Bronchial epithelial cell (primary cell): ENCODE data around the gene MRTO4. TPM values are rescaled to one million over a fixed set of nuclear protein-coding genes. Genes with fewer than 3 reads are reported as not detected.
A peak's percentile ranks its signal among the peaks of the same experiment; 100 is the strongest.

Experiments
- DNase-seq: peaks from one replicate; pipeline ENCODE4 v3.0.0-alpha.2; 2010; ENCODE audit warnings: low read depth
- FAIRE-seq: peaks from 2 replicates; lab custom pipeline; 2011; peaks lifted over from hg19 to GRCh38; lab: Jason Lieb, UNC
- H3K27me3 ChIP-seq: 2 replicates; pipeline ENCODE4 v1.5.1; 2011; ENCODE audit warnings: low read length; ENCODE audit not compliant: control insufficient read depth, insufficient read depth
- H3K36me3 ChIP-seq: 2 replicates; pipeline ENCODE4 v1.5.1; 2011; ENCODE audit warnings: low read length; ENCODE audit not compliant: control insufficient read depth, insufficient read depth
- H3K4me3 ChIP-seq: 2 replicates; pipeline ENCODE4 v1.5.1; 2011; ENCODE audit warnings: mild to moderate bottlenecking, low read depth, low read length, control low read depth
- total RNA-seq: library from RNA; depleted of rRNA; stranded (reverse); fragments of >200 nt; gene quantifications from 2 replicates; pipeline ENCODE4 v1.2.1, GENCODE V29; 2014
- TF ChIP-seq, protein P1 (sequence below): IDR thresholded peaks from 2 replicates; pipeline ENCODE4 v1.5.1; 2011; ENCODE audit warnings: mild to moderate bottlenecking, moderate library complexity, low read length, control low read depth, inconsistent platforms; ENCODE audit not compliant: insufficient read depth, severe bottlenecking

MRTO4 gene
- total RNA-seq, 1 donor from 2014 or later, result 55.5 TPM

DNA sequence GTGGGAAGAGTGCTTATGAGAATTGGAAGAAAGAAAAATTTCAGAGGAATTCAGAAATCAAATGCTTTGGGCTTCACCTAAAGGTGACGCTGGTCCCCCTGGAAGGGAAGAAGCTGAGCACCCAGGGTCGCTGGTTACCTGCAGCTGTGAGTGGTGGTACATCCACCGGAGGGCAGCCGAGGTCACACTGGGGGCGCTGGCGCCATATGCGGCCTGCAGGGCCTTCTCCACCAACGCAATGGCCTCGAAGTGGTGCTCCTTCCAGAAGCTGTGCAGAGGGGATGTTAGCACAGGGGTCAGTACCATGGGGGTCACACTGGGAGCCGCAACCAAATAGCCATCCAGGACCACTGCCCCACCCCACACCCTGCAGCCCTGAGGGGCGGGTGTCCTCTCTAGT lies 54.3 kb downstream of the MRTO4 start:
- TF ChIP-seq, protein P1, sequence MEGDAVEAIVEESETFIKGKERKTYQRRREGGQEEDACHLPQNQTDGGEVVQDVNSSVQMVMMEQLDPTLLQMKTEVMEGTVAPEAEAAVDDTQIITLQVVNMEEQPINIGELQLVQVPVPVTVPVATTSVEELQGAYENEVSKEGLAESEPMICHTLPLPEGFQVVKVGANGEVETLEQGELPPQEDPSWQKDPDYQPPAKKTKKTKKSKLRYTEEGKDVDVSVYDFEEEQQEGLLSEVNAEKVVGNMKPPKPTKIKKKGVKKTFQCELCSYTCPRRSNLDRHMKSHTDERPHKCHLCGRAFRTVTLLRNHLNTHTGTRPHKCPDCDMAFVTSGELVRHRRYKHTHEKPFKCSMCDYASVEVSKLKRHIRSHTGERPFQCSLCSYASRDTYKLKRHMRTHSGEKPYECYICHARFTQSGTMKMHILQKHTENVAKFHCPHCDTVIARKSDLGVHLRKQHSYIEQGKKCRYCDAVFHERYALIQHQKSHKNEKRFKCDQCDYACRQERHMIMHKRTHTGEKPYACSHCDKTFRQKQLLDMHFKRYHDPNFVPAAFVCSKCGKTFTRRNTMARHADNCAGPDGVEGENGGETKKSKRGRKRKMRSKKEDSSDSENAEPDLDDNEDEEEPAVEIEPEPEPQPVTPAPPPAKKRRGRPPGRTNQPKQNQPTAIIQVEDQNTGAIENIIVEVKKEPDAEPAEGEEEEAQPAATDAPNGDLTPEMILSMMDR, result no peak

DNA sequence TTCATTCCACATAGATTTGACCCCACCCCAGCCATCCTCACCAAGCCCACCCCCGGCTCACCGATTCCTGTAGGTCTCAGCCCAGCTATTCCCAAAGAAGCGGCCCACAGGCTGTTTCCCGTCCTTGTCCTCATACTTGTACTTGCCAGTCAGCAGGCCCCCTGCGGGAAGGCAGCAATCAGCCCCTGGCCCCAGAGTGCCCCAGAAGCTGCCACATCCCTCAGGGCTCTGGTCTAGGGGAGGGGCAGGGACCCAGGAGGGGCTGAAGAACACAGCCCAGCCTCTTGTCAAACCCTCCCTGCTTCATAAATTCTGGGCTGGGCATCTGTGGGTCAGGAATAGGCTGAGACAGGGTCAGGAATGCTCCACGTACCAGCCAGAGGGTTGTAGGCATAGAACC lies 55.3 kb downstream of the MRTO4 start:
- H3K27me3 ChIP-seq, result no peaks in the 10 kb centered on the region
- DNase-seq (no peak), FAIRE-seq (no peak)
- TF ChIP-seq, protein P1, result no peak
- peaks cover 21% of the 10 kb centered on the region for H3K36me3 ChIP-seq
- no peak overlapping the region for H3K4me3 ChIP-seq

More for the DNA sequence above, 54.3 kb downstream of the MRTO4 start:
- no peak for FAIRE-seq
- Histone ChIP-seq H3K36me3 (peaks cover 21% of the 10 kb centered on the region), H3K27me3 (no peaks in the 10 kb centered on the region), H3K4me3 (no peak overlapping the region)
- no peak for DNase-seq

DNA sequence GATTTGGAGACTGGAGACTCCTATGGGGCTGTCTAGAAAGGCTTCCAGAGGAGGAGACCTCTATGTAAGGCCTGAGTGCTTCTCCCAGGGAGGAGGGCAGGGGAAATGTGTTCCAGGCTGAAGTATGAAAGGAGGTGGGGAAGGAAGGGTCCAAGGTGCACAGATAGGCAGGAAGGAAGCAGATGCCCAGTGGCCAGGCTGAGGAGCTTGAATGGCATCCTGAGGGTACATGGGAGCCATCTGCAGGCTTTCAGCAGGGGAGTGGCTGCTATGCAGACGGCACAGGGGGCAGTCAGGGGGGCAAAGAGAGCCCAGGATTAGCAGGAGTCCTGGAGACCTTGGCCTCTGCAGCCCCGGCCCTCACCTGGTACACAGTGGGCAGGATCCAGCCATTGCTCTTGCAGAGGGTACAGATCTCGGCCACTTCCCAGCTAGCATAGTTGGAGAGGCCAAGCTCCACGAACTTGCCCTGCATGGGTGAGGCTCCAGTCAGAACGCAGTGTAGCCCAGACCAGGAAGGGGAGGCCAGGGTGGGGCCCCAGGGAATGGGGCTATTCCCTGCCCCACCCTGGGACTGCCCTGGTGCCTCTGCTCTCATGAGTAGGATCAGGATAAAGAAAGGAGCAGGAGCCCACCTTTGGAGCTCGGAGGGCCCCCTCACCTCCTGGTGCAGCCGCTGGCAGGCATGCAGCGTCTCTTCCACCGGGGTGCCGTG lies 56.3 kb downstream of the MRTO4 start:
- no peak overlapping the region for H3K4me3 ChIP-seq
- TF ChIP-seq, protein P1, result no peak

DNA sequence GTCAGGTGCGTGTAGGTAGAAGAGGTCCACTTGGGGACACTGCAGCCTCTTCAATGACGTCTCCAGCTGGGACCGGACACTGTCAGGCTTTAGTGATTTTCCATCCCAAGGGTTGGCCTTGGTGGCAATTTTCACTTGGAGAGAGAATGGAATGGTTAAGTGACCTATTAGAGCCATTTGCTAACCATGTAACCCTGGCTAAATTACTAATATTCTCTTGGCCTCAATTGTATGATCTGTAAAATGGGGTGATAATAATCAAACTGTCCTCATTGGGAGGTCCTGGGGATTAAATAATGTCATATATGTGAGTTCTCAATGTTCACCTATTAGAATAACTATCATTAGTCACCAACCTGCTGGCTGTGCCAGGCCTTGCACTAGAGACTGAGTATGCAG lies 56.9 kb downstream of the MRTO4 start:
- peaks cover 18% of the 10 kb centered on the region for H3K36me3 ChIP-seq
- FAIRE-seq (no peak), DNase-seq (no peak)
- H3K27me3 ChIP-seq, result no peaks in the 10 kb centered on the region
- no peak overlapping the region for H3K4me3 ChIP-seq
- TF ChIP-seq, protein P1, result no peak

More for the DNA sequence above, 56.3 kb downstream of the MRTO4 start:
- FAIRE-seq (no peak), DNase-seq (no peak)
- H3K27me3 ChIP-seq, result no peaks in the 10 kb centered on the region
- H3K36me3 ChIP-seq, result peaks cover 21% of the 10 kb centered on the region

DNA sequence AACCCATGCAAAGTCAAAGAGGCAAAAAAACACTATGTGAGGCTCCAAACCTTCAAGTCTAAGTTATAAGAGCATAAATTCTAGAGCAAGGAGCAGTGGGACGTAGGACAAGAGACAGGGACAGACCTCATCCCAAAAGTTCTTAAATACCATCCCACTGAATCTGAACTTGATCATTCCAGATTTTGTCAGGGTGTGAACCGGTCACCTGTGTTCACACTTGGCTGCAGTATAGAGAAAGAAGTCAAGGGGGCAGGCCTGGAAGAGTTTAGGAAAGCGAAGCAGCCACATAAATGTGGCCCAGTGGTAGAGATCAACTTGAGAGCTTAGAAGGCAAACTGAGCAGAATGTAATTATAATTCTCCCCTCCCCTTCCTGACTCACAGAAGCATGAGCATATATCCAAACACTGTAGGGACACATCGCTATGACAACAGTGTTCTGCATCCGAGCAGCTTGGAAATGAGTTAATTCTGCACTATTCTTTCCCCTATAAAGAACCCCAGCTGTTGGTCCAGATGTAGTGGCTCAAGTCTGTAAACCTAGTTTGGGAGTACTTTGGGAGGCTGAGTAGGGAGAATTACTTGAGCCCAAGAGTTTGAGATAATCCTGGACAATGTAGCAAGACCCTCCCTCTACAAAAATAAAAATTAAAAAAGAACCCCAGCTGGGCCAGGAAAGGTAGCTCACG lies 57.7 kb downstream of the MRTO4 start:
- FAIRE-seq (no peak), DNase-seq (peak; percentile 53)
- Histone ChIP-seq H3K4me3 (no peak overlapping the region), H3K27me3 (no peaks in the 10 kb centered on the region), H3K36me3 (peaks cover 16% of the 10 kb centered on the region)
- TF ChIP-seq, protein P1, result no peak

Other genes with a start within 250 kb of the MRTO4 start
- 66.1 and 97.4 TPM in 2 replicates for gene UBR4, start 41.5 kb upstream of the MRTO4 start, total RNA-seq
- 45.8 and 60.8 TPM in 2 replicates for gene EMC1, start 281 bp upstream of the MRTO4 start, total RNA-seq
- gene AKR7A3, start 37.0 kb downstream of the MRTO4 start, total RNA-seq, result 0.26 TPM in 2 replicates
- 45.2 and 54.8 TPM in 2 replicates for gene AKR7A2, start 60.3 kb downstream of the MRTO4 start, total RNA-seq
- 23.9 and 26.6 TPM in 2 replicates for gene SLC66A1, start 60.5 kb downstream of the MRTO4 start, total RNA-seq
- gene CAPZB, start 233.7 kb downstream of the MRTO4 start, total RNA-seq, result 73.5 and 100 TPM in 2 replicates